Measurements from ENCODE around the gene PAM.

DNA sequence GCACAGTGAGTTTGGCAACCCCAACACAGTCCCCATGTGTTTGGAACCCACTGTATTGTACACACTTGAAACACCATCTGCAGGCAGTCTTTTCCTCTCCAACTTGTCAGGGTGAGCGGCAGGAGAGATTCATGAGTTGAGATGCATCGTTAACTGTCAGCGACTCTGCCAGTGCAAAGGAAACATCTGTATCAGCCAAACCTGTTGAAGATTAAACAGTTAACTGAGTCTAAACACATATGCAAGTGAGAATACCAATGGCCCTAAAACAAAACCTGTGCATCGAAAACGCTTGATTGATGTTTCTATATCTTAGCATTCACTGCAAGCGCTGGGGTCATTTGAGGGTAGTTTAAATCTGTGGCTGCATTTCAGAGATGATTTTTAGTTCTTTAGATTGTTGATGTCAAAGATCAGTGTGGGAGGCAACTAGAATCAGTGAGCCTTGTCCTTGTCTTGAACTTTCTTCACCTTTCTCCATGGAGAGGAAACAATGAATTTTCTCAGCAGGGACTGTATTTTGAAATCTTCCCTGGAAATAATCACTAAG, 41.3 kb upstream of the PAM start:
- TF ChIP-seq, protein P1, sequence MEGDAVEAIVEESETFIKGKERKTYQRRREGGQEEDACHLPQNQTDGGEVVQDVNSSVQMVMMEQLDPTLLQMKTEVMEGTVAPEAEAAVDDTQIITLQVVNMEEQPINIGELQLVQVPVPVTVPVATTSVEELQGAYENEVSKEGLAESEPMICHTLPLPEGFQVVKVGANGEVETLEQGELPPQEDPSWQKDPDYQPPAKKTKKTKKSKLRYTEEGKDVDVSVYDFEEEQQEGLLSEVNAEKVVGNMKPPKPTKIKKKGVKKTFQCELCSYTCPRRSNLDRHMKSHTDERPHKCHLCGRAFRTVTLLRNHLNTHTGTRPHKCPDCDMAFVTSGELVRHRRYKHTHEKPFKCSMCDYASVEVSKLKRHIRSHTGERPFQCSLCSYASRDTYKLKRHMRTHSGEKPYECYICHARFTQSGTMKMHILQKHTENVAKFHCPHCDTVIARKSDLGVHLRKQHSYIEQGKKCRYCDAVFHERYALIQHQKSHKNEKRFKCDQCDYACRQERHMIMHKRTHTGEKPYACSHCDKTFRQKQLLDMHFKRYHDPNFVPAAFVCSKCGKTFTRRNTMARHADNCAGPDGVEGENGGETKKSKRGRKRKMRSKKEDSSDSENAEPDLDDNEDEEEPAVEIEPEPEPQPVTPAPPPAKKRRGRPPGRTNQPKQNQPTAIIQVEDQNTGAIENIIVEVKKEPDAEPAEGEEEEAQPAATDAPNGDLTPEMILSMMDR (IDR thresholded peaks at IDR 0.05): no peak
- TF ChIP-seq EP300 (IDR thresholded peaks at IDR 0.05) (no peak), POLR2AphosphoS5 (IDR thresholded peaks at IDR 0.05) (no peak)
